NCI-H2107 treated with DMSO at 0.1 percent for 48 hours (cell line): ENCODE results near the gene COL18A1.
"Not testable (repeated sequence)": the region's sequence is repeated elsewhere in the genome, so short reads cannot be mapped to it uniquely, and the experiment has no call there.

Experiments used
- DNase-seq: peaks from one replicate; lab custom pipeline; 2025; ENCODE audit not compliant: unreplicated experiment; lab: John Stamatoyannopoulos, UW

The COL18A1 gene

DNA sequence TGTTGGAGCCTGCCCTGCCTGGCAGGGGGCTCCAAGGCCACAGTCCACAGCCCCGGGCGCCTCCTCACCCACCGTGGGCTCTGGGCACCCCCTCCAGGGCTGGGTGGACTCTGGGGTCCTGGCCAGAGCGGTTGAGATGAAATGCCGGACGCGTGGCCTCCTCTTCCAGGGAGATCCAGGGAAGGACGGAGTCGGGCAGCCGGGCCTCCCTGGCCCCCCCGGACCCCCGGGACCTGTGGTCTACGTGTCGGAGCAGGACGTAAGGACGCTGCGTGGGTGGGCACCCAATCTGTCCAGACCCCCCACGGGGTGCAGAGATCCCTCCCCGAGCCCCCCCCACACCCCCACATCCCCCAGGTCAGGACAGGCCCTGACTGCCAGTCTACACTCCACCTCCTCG, 86.1 kb downstream of the COL18A1 start:
- DNase-seq = no peak

DNA sequence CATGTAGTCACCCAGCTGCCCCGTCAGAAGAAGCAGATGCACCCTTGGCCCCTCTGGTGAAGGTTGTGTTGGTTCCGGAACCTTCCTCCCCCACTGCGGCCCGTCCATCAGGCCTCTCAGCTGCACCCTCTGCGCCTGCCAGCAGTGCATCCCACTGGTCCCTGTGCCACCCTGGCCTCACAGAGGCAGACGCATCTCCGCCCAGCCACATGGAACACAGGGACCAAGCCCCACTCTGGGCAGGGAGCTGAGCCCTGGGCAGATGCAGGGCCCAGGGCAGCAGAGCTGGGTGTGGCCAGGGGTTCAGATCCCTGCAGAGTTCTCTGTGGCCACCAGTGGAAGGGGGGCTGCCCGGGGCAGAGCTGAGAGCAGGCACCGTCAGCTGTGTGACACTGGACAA, 86.7 kb downstream of the COL18A1 start:
- DNase-seq = no peak

DNA sequence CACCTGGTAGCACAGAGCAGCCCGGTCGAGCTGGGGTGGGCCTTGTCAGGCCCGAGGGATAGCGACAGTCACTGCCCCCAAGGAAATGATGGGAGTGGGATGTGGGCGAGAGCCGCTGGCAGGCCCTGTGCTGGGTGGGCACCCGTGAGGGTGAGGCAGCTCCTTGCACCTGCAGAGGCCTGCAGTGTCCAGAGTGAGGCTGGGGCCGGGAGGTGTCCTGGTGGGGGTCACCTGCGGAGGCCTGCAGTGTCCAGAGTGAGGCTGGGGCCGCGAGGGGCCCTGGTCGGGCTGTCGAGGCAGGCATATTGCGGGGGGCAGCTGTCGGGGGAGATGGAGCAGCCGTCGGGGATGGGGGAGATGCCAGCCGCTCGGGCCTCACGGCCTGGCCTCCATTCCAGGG, 87.8 kb downstream of the COL18A1 start:
- DNase-seq = no peak

DNA sequence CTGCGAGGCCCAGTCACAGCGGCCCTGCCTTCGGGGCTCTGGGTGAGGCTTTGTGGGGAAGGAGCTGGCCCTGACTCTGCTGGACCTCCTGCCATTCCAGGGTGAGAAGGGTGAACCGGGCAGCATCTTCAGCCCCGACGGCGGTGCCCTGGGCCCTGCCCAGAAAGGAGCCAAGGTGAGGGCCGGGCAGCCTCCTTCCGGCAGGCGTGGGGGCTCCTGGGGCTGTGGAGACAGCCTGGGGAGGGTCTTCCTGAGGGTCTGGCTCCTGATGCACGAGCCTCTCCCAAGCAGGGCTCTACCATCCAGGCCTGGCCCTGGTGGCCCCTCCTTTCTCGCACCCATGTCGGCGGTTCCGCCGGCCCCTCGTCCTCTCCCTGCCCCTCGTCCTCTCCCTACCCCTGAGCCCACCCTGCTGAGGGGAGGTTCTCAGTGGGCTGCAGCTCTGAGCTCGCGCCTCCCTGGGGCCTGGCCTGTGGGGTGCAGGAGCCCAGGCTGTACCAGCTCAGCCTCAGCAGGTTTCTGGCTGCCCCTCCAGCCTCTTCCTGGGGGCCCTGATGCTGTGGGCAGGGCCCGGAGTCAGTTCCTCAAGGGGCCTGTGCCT, 88.5 kb downstream of the COL18A1 start:
- DNase-seq = no peak

DNA sequence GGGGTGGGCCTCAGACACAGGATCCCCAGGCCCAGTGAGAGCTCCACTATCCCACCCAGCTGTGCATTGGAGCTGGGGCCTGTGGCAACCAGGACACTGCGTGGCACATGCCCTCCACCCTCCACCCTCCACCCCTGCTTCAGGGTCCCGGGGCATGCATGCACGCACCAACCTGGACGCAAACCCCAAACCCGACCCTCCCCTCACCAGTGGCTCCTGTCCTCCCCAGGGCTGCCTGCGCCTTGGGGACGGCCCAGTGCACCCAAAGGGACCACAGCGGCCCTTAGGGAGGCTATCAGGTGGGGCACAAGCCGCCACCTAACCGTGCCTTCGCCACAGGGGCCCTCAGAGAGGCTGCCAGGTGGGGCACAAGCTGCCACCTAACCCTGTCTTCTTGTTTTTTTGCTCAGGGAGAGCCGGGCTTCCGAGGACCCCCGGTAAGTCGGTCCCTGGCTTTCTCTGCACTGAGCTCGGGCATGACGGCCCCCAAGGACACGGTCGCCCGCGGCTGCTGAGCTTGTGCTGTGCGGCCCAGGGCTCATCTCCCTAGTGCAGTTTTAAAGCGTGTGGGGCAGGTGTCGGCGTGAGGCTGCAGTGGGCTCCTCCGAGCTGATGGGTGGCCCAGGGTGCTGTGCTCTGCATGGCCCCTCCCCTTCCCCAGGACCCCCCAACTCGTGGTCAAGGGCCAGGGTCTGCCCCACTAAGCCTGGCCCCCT, 89.3 kb downstream of the COL18A1 start:
- DNase-seq = no peak

DNA sequence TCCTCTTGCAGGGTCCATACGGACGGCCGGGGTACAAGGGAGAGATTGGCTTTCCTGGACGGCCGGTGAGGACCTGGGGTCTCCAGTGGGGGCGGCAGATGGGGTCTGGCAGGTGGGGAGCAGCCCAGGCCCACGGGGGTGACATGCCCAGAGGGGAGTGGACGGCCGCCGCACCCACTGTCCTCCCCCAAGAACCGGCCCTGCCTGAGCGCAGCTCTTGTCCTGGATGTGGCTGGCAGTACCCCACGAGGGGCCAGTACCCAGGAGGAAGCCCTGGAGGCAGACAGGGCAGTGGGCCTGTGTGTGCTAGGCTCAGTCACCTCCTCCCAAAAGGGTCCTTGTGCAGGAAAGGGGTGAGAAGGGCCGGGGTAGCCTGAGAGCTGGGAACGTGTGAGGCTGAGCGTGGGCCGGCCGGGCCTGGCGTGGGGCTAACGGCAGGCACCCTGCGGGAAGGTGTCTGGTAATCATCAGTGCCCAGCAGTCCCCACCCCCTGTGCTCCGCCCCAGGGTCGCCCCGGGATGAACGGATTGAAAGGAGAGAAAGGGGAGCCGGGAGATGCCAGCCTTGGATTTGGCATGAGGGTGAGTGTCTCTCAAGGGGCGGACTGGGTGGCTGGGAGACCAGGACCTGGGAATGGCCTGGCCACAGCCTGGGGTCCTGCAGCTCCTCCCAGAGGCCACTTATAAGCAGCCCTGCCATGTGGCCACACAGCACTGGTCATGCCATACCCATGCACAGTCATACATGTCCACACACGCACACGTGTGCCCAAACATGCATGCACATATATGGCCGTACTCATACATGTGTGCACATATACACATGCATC, 90.1 kb downstream of the COL18A1 start:
- no peak for DNase-seq

DNA sequence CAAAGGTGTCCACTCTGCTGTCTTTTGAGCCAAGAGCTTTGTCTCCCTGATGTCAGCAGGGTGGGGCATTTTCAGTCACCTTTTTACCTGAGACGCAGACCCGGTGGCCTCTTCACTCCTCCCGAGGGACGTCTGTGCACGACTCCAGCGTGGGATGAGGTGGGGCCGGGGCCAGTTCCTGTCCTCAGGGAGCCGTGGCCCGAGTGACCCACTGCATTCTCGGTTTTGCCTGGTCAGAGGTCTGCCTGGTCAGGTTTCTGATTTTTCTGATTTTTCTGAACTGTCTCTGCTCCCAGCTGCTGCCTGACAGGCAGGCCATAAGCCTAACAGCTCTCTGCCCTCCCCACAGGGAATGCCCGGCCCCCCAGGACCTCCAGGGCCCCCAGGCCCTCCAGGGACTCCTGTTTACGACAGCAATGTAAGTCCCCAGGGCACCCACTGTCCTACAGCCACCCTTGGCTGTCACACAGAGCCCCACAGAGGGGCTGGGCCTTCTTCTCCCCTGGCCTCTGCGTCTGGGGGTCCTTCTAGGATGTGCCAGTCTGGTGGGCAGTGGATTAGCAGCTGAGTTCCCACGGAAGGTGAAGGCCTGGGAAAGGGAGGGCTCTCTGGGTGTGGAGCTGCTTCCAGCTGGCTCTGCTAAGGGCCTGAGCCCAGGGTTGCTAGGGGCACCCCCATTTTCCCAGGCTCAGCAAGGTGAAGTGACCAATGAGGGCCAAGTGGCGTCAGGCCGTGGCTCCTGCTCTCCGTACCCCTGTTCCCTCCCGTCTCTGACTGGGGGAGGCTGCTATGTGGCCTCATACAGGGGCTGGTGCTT, 91.4 kb downstream of the COL18A1 start:
- no peak for DNase-seq

DNA sequence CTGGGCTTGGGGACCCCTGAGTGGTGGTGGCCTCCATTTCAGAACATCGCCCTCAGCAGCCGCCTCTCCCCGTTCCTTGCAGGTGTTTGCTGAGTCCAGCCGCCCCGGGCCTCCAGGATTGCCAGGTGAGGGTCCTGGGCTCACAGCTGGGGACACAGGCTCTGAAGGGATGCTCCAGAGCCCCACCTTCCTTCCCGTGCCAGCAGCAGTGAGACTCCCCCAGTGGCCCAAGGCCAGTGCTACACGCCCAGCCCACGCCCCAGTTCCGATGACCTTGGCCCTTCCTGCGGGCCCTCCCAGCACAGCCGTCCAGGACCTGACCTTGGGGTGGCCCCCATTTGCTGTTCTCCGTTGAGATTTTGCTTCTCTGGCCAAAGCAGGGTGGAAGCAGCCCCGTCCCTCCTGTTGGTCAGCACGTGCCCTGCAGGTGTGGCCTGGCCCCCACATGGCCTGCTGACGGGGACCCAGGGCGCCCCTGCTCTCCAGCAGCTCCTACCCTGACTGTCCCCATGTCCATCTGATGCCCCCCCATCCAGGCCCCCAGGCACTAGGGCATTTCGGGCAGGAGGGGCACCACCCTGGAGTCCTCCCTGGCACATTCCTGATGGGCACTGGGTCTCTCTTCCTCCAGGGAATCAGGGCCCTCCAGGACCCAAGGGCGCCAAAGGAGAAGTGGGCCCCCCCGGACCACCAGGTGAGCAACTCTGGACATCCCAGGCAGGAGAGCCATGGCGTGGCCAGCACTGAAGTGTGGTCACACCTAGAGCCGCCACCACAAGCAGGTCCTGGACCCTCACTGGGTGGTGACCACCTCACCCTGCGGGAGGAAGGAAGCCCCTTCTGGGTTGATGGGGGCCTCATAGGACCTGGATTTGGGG, 92.2 kb downstream of the COL18A1 start:
- no peak for DNase-seq

DNA sequence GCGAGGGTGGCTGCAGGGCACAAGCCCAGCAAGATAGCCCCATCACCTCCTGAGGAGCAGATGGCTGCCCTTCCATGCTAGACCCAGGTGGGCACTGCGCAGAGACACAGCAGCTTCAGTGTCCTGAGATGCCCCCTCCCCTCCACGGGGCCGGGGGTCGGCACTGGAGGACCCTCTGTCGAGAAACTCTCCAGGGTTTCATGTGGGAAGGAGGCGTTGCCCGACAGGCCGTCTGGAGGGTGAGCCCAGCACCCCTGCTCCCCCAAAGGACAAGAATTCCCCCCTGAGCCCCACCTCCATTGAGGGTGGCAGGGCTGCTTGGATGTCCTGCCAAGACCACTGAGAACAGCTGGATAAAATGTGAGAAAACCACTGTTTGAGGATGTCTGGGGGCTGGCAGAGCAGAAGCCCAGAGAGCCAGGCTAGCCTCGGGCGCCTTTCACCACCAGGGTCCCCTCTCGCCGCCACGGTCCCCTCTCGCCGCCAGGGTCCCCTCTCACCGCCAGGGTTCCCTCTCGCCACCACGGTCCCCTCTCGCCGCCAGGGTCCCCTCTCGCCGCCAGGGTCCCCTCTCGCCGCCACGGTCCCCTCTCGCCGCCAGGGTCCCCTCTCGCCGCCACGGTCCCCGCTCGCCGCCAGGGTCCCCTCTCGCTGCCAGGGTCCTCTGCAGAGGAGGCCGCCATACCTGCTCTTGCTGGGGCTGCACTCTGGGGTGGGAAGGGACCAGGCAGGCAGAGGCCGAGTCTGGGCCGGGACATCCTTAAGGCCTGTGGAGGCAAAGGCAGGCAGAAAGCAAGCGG, 93.1 kb downstream of the COL18A1 start:
- no peak for DNase-seq

DNA sequence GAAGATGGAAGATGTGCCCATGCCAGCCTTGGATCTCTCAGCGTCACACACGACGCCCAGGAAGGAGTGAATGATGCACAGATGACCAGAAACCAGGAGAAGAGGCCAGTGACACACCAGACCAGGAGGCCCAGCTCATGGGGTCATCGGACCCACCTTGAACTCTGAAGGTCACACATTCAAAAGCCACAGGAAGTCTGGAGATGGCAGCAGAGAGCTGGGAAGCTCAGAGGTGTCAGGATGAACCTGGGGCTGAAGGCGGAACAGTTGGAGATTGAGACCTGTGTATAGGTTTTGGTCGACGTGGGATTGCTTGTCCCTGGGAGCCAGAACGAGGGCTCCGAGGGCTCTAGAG, 93.7 kb downstream of the COL18A1 start:
- DNase-seq = no peak

DNA sequence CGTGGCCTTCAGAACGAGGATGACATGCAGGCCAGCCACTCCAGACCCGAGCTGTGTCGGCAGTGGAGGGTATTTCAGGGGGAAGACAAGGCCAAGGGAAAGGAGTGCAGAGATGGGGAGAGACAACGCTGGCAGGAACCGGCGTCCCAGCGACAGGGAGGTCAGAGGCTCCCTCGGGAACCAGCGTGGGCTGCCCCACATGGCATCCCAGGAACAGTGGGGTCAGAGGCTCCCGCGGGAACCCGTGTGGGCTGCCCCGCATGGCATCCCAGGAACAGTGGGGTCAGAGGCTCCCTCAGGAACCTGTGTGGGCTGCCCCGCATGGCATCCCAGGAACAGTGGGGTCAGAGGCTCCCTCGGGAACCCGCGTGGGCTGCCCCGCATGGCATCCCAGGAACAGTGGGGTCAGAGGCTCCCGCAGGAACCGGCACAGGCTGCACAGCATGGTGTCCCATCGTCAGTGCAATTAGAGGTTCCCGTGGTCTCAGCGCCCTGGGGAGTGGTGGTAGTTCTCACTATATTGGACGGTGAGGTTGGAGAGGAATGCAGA, 94.3 kb downstream of the COL18A1 start:
- DNase-seq = no peak

DNA sequence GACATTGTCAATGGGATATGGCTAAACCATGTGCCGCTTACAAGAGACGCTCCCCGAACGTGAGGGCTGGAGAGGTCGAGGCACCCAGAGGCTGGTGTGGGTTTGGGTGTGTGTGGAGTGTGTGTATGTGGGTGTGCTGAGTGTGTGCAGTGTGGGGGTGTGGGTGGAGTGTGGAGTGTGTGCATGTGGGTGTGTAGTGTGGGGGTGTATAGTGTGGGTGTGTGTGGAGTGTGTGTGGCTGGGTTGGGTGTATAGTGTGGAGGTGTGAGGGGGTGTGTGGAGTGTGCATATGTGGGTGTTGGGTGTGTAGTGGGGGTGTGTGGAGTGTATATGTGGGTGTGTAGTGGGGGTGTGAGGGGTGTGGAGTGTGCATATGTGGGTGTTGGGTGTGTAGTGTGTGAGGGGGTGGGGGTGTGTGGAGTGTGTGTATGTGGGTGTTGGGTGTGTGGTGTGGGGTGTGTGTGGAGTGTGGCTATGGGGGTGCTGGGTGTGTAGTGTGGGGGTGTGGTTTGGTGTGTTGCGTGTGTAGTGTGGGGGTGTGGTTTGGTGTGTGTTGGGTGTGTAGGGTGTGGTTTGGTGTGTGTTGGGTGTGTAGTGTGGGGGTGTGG, 95.1 kb downstream of the COL18A1 start:
- DNase-seq = no peak

DNA sequence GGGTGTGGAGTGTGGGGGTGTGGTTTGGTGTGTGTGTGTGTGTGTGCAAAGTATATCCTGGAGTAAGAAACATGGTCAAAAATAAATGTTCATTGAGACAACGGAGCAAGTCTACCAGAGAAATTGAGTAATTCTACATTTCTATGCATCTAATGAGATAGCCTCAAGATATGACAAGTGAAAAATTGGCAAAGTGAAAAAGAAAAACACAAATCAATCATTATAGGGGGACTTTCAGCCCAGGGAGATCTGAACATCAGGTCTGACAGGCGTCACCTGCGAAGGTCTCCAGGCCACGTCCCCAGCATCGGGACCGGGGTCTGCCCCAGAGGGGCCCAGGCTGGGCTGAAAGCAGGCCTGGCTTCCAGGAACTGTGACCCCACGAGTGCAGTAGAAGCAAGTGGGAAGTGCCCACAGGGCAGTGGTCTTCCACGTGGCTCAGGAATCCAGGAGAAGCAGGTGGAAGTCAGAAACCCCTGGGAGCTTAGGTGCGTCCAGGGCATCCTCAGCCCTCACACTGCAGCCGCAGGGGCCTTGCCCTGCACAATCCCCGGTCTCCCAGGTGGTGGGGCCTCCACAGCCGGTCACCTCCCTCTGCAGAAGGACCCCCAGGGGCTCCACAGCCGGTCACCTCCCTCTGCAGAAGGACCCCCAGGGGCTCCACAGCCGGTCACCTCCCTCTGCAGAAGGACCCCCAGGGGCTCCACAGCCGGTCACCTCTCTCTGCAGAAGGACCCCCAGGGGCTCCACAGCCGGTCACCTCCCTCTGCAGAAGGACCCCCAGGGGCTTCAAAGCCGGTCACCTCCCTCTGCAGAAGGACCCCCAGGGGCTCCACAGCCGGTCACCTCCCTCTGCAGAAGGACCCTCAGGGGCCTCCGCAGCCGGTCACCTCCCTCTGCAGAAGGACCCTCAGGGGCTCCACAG, 96.4 kb downstream of the COL18A1 start:
- not testable (repeated sequence) for DNase-seq

DNA sequence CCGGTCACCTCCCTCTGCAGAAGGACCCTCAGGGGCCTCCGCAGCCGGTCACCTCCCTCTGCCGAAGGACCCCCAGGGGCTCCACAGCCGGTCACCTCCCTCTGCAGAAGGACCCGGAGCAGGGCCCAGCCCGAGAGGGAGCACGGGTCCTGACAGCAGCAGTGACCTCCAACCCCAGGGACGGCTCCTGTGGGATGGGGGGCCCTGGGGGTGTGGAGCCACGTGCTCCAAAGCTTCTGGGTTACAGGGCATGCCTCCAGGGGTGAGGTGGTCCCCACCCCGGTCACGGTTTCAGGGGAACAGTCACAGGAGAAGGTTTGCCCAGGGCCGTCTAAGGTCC, 97.0 kb downstream of the COL18A1 start:
- DNase-seq = no peak

DNA sequence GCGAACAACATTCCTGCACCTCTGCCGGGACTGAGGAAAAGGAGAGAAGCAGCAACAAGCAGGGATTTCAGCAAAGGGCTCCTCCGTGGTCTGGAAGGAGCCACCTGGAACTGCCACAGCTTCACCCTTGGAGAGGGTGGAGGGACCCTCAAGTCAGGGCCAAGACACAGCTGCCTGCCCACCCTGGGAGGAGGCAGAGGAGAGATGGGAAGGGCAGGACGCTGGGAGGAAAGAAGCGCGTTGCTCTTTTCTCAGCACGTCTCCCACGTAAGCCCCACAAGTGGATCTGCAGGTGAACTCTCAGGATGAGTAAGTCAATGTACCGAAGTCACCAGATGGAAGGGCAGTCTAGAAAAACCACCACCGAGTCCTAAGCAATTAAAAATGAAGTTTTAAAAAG, 97.6 kb downstream of the COL18A1 start:
- no peak for DNase-seq

DNA sequence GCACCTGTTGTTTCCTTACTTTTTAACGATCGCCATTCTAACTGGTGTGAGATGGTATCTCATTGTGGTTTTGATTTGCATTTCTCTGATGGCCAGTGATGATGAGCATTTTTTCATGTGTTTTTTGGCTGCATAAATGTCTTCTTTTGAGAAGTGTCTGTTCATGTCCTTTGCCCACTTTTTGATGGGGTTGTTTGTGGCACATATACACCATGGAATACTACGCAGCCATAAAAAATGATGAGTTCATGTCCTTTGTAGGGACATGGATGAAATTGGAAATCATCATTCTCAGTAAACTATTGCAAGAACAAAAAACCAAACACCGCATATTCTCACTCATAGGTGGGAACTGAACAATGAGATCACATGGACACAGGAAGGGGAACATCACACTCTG, 98.3 kb downstream of the COL18A1 start:
- not testable (repeated sequence) for DNase-seq

DNA sequence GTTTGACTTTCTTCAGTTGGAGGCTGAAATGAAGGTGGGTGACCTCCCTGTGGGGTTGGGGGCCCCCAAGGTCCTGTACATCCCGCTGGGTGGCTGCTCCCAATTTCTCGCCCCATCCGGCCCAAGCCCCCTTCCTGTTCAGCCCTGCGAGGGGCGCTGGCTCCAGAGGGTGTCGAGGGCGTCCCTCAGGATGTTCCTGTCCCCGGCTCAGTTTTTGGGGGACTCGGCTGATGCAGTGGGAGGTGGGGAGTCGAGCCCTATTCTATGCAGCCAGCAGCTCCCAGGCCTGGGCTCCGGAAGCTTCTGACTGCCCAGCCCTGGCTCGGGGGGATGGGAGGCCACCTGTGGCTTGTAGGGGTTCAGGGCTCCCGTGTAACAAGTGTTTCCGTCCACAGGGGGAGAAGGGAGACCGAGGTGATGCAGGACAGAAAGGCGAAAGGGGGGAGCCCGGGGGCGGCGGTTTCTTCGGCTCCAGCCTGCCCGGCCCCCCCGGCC, 99.1 kb downstream of the COL18A1 start:
- DNase-seq = no peak
